C4-2B (cell line): Measurements from ENCODE around the gene HNRNPDL.
"Not testable (repeated sequence)": the region's sequence is repeated elsewhere in the genome, so short reads cannot be mapped to it uniquely, and the experiment has no call there.

Experiments used
- ZFX ChIP-seq: fragments of 450-650 bp; IDR thresholded peaks from 2 replicates; pipeline ENCODE4 v1.6.1; 2017
- TF ChIP-seq, protein P1 (sequence below): fragments of 450-650 bp; conservative IDR thresholded peaks from 2 replicates; pipeline ENCODE4 v1.5.1; 2017; ENCODE audit warnings: mild to moderate bottlenecking

DNA sequence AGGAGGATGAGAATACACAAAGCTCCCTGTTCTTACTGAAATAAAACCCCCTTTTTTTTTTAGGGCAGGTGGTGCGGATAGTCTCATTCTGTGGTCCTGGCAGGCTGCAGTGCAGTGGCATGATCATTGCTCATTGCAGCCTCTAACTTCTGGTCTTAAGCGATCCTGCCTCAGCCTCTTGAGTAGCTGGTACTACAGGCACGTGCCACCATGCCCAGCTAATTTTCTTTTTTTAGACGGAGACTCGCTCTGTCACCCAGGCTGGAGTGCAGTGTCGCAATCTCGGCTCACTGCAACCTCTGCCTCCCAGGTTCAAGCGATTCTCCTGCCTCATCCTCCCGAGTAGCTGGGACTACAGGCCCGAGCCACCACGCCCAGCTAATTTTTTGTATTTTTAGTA, 15.2 kb downstream of the HNRNPDL start:
- TF ChIP-seq, protein P1, sequence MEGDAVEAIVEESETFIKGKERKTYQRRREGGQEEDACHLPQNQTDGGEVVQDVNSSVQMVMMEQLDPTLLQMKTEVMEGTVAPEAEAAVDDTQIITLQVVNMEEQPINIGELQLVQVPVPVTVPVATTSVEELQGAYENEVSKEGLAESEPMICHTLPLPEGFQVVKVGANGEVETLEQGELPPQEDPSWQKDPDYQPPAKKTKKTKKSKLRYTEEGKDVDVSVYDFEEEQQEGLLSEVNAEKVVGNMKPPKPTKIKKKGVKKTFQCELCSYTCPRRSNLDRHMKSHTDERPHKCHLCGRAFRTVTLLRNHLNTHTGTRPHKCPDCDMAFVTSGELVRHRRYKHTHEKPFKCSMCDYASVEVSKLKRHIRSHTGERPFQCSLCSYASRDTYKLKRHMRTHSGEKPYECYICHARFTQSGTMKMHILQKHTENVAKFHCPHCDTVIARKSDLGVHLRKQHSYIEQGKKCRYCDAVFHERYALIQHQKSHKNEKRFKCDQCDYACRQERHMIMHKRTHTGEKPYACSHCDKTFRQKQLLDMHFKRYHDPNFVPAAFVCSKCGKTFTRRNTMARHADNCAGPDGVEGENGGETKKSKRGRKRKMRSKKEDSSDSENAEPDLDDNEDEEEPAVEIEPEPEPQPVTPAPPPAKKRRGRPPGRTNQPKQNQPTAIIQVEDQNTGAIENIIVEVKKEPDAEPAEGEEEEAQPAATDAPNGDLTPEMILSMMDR: not testable (repeated sequence)
- TF ChIP-seq ZFX: not testable (repeated sequence)
